ENCODE data around the gene SIGLECL1.

Gene SIGLECL1

GRCh38 chr19:51252306-51253079 lies 1.6 kb downstream of the SIGLECL1 start:
- no peak for DNase-seq (ENCODE audit: low read depth)

- no peak for DNase-seq (ENCODE audit: low read depth)
These were observed 2.4 kb downstream of the SIGLECL1 start for GRCh38 chr19:51253088-51253806.

- DNase-seq (ENCODE audit: low read depth) = no peak
These were observed 5.3 kb downstream of the SIGLECL1 start for GRCh38 chr19:51256155-51256625.

- DNase-seq (ENCODE audit: low read depth) = no peak
These were observed 6.6 kb downstream of the SIGLECL1 start for GRCh38 chr19:51257471-51257870.

GRCh38 chr19:51258165-51259160 lies 7.6 kb downstream of the SIGLECL1 start:
- no peak for DNase-seq (ENCODE audit: low read depth)

GRCh38 chr19:51259348-51260245 lies 8.7 kb downstream of the SIGLECL1 start:
- no peak for DNase-seq (ENCODE audit: low read depth)

- no peak for DNase-seq (ENCODE audit: low read depth)
These were observed 12.9 kb downstream of the SIGLECL1 start for GRCh38 chr19:51263808-51264207.

- no peak for DNase-seq (ENCODE audit: low read depth)
These were observed 20.2 kb downstream of the SIGLECL1 start for GRCh38 chr19:51271067-51271466.

GRCh38 chr19:51272183-51272810 lies 21.4 kb downstream of the SIGLECL1 start:
- no peak for DNase-seq (ENCODE audit: low read depth)

GRCh38 chr19:51274049-51274770 lies 23.3 kb downstream of the SIGLECL1 start:
- DNase-seq (ENCODE audit: low read depth) = no peak

- DNase-seq (ENCODE audit: low read depth) = no peak
These were observed 26.2 kb downstream of the SIGLECL1 start for GRCh38 chr19:51277112-51277511.

GRCh38 chr19:51282335-51282734 lies 31.5 kb downstream of the SIGLECL1 start:
- DNase-seq (ENCODE audit: low read depth) = no peak

- DNase-seq (ENCODE audit: low read depth) = no peak
These were observed 34.8 kb downstream of the SIGLECL1 start for GRCh38 chr19:51285682-51286081.

- no peak for DNase-seq (ENCODE audit: low read depth)
These were observed 38.8 kb downstream of the SIGLECL1 start for GRCh38 chr19:51289635-51290034.

GRCh38 chr19:51292971-51293370 lies 42.1 kb downstream of the SIGLECL1 start:
- DNase-seq (ENCODE audit: low read depth) = no peak

GRCh38 chr19:51293571-51294210 lies 42.8 kb downstream of the SIGLECL1 start:
- DNase-seq (ENCODE audit: low read depth) = no peak

- no peak for DNase-seq (ENCODE audit: low read depth)
These were observed 43.5 kb downstream of the SIGLECL1 start for GRCh38 chr19:51294211-51294976.

- no peak for DNase-seq (ENCODE audit: low read depth)
These were observed 44.1 kb downstream of the SIGLECL1 start for GRCh38 chr19:51294977-51295375.

Measured in stimulated activated CD8-positive, alpha-beta memory T cell treated with anti-CD3 and anti-CD28 coated beads, Interleukin-12 subunit alpha, Interleukin-12 subunit beta, amount 100 ng/mL, for 4 hours (primary cell).